GM12801 (cell line): ENCODE results near the gene SLC28A1.

Experiments used
- CTCF ChIP-seq: IDR thresholded peaks from one replicate; pipeline ENCODE4 v1.5.1; 2011; ENCODE audit warnings: control low read depth; ENCODE audit not compliant: insufficient read length; ENCODE audit errors: extremely low read depth

Gene SLC28A1

DNA sequence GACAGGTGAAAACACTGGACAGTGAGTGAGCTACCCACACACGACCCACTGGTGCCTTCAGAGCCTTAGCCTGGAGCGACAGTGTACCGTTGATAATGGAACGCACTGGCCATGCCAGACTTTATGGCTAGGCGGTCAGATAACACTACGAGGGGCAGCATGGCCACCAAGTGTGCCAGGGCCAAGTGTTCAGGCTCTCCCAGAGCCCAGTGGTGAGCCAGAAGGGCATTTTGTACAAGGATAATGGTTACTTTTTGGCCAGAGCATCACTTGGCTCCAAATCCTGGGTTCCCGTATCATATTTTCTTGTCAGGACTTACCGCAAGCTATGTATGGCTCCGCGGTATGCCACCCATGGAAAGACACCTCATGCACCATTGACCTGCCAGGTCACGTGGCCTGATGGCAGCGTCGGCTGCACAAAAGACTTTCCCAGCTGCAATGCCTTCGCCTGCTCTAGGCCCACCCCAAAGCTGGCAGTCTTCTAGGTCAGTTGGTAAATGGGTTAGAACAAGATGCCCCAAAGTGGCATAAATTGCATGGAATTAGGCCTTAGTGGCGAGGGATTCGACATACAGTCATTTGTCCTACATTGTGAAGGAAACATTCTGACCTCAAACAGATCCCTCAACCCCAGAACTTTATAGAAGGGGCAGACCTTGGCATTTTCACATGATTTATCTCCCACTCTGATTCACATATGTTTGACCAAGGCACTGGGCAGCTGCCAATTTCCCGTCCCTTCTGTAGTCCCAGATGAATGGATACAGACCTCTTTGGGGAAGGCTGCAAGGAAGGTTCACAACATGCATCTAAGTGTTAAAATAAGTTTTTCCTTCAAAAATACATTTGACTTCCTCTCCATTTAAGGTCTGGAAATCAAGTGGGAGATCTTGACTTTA, 12.2 kb upstream of the SLC28A1 start:
- TF ChIP-seq CTCF = no peak

- TF ChIP-seq CTCF = no peak
Measured at GRCh38 chr15:84873997-84874396, 10.5 kb upstream of the SLC28A1 start.

- no peak for TF ChIP-seq CTCF
Measured at GRCh38 chr15:84874981-84875699, 9.3 kb upstream of the SLC28A1 start.

DNA sequence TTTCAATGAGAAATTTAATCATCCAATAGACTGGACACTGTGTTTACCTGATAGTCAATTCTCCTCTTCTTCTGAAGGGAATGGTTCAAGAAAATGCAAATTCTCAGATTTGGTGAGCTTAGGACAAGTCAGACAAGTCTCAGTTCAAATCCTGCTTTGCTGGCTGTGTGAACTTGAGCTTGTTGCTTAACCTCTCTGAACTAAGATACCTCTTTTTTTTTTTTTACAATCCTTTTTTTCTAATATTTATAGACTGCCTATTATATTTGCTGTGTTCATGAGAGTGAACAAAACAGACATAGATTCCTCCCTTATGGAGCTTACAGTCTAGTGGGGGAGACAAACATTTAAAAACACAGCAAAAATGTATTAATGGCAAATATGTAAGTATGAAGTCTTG, 8.2 kb upstream of the SLC28A1 start:
- no peak for TF ChIP-seq CTCF

- no peak for TF ChIP-seq CTCF
Measured at GRCh38 chr15:84878504-84878903, 6.0 kb upstream of the SLC28A1 start.

GRCh38 chr15:84879088-84879780, 5.2 kb upstream of the SLC28A1 start:
- TF ChIP-seq CTCF = no peak

GRCh38 chr15:84880007-84880406, 4.5 kb upstream of the SLC28A1 start:
- no peak for TF ChIP-seq CTCF
